ENCODE results near the gene CRABP1. TPM values are rescaled to one million over a fixed set of nuclear protein-coding genes. Genes with fewer than 3 reads are reported as not detected.

The CRABP1 gene
- total RNA-seq, 3 donors from 2014 or later (not counting 1 experiment from before 2014, with no cell fraction given): not detected

GRCh38 chr15:78292219-78292618 is 47.9 kb upstream of the CRABP1 start:
- Histone ChIP-seq H3K4me1 (ENCODE audit: control insufficient read depth, insufficient read depth, low read length) (no peaks in the 10 kb centered on the region), H3K36me3 (ENCODE audit: control insufficient read depth, insufficient read depth, low read length) (peaks cover 44% of the 10 kb centered on the region), H3K4me3 (ENCODE audit: low read length) (no peak overlapping the region), H3K9me3 (ENCODE audit: control insufficient read depth, insufficient read depth, low read length) (no peaks in the 10 kb centered on the region), H3K27ac (ENCODE audit: low read length) (no peak overlapping the region), H3K27me3 (ENCODE audit: control insufficient read depth, insufficient read depth, low read length) (no peaks in the 10 kb centered on the region)
- Mint-ChIP-seq H3K4me3 (no peak overlapping the region), H3K9me3 (no peaks in the 10 kb centered on the region), H3K4me1 (peaks cover 0 to 5% of the 10 kb centered on the region in 2 donors), H3K27me3 (ENCODE audit: low read depth in 2 of 2) (no peaks in the 10 kb centered on the region), H3K36me3 (peaks cover 6% of the 10 kb centered on the region), H3K27ac (no peak overlapping the region)
- intact Hi-C loops (cut with micrococcal nuclease): no loop called here
- TF ChIP-seq, protein P1, sequence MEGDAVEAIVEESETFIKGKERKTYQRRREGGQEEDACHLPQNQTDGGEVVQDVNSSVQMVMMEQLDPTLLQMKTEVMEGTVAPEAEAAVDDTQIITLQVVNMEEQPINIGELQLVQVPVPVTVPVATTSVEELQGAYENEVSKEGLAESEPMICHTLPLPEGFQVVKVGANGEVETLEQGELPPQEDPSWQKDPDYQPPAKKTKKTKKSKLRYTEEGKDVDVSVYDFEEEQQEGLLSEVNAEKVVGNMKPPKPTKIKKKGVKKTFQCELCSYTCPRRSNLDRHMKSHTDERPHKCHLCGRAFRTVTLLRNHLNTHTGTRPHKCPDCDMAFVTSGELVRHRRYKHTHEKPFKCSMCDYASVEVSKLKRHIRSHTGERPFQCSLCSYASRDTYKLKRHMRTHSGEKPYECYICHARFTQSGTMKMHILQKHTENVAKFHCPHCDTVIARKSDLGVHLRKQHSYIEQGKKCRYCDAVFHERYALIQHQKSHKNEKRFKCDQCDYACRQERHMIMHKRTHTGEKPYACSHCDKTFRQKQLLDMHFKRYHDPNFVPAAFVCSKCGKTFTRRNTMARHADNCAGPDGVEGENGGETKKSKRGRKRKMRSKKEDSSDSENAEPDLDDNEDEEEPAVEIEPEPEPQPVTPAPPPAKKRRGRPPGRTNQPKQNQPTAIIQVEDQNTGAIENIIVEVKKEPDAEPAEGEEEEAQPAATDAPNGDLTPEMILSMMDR (IDR thresholded peaks at IDR 0.05): no peak
- DNase-seq (no peak), ATAC-seq (no peak)
- WGBS (ENCODE audit: insufficient coverage): 100% methylated on average over 1 of the region's 1 CpG

- ATAC-seq: peak; percentile 97 to 98 (median 97)
- TF ChIP-seq, protein P1 (IDR thresholded peaks at IDR 0.05): no peak
Measured at GRCh38 chr15:78299101-78299930, 40.8 kb upstream of the CRABP1 start, which contains the start of gene SKIC8. SKIC8 (minus strand) TSS chr15:78299609; CDS start chr15:78295686, 3,923 bp downstream.

GRCh38 chr15:78301326-78301725 is 38.8 kb upstream of the CRABP1 start:
- H3K27ac Mint-ChIP-seq: peak overlapping the region; percentile 21 to 51
- H3K4me3 ChIP-seq (ENCODE audit: low read length): no peak overlapping the region
- H3K27me3 ChIP-seq (ENCODE audit: control insufficient read depth, insufficient read depth, low read length): no peaks in the 10 kb centered on the region
- ATAC-seq: no peak
- intact Hi-C loops (cut with micrococcal nuclease): loop anchor here (10.0 kb wide), 1 partner anchor 183 kb away; no protein-coding TSS in a partner anchor
- H3K36me3 ChIP-seq (ENCODE audit: control insufficient read depth, insufficient read depth, low read length): no peaks in the 10 kb centered on the region
- TF ChIP-seq, protein P1 (IDR thresholded peaks at IDR 0.05): no peak
- peaks cover 11 to 14% of the 10 kb centered on the region in 2 donors for H3K4me1 Mint-ChIP-seq
- H3K4me1 ChIP-seq (ENCODE audit: control insufficient read depth, insufficient read depth, low read length): peaks cover 14% of the 10 kb centered on the region
- DNase-seq: no peak
- H3K9me3 ChIP-seq (ENCODE audit: control insufficient read depth, insufficient read depth, low read length): no peaks in the 10 kb centered on the region
- no peak overlapping the region for H3K27ac ChIP-seq (ENCODE audit: low read length)
- peak overlapping the region; percentile 59 for H3K4me3 Mint-ChIP-seq
- H3K36me3 Mint-ChIP-seq: no peaks in the 10 kb centered on the region
- no peaks in the 10 kb centered on the region for H3K9me3 Mint-ChIP-seq
- H3K27me3 Mint-ChIP-seq (ENCODE audit: low read depth in 2 of 2): no peaks in the 10 kb centered on the region

More at GRCh38 chr15:78299101-78299930, 40.8 kb upstream of the CRABP1 start, which contains the start of gene SKIC8:
- peaks cover 14% of the 10 kb centered on the region for H3K4me1 ChIP-seq (ENCODE audit: control insufficient read depth, insufficient read depth, low read length)
- intact Hi-C loops (cut with micrococcal nuclease): loop anchor here (1.0 to 5.0 kb wide), 3 partner anchors 35 to 152 kb away; partner anchors contain the start of genes DNAJA4, IDH3A and IREB2
- no peaks in the 10 kb centered on the region for H3K9me3 ChIP-seq (ENCODE audit: control insufficient read depth, insufficient read depth, low read length)
- Mint-ChIP-seq H3K27me3 (ENCODE audit: low read depth in 2 of 2) (no peaks in the 10 kb centered on the region), H3K4me3 (peak within 1 kb of the TSS; percentile 98), H3K36me3 (no peaks in the 10 kb centered on the region), H3K4me1 (peaks cover 11 to 20% of the 10 kb centered on the region in 2 donors), H3K27ac (peak within 1 kb of the TSS; percentile 89 to 97), H3K9me3 (no peaks in the 10 kb centered on the region)
- peak within 1 kb of the TSS; percentile 67 for H3K4me3 ChIP-seq (ENCODE audit: low read length)
- peaks cover 9% of the 10 kb centered on the region for H3K36me3 ChIP-seq (ENCODE audit: control insufficient read depth, insufficient read depth, low read length)
- peak within 1 kb of the TSS; percentile 44 for H3K27ac ChIP-seq (ENCODE audit: low read length)
- under 1% methylated on average over 55 of the region's 55 CpGs for WGBS (ENCODE audit: insufficient coverage)
- no peaks in the 10 kb centered on the region for H3K27me3 ChIP-seq (ENCODE audit: control insufficient read depth, insufficient read depth, low read length)
- peak; percentile 89 to 96 for DNase-seq
